GM19438 (cell line): Measurements from ENCODE around the gene RCAN2.

ENCODE experiments used
- ATAC-seq: cut with Tn5 transposase; IDR thresholded peaks from one replicate; pipeline ENCODE4 v1.9.1; 2021; ENCODE audit warnings: low read depth; ENCODE audit not compliant: unreplicated experiment

The RCAN2 gene

DNA sequence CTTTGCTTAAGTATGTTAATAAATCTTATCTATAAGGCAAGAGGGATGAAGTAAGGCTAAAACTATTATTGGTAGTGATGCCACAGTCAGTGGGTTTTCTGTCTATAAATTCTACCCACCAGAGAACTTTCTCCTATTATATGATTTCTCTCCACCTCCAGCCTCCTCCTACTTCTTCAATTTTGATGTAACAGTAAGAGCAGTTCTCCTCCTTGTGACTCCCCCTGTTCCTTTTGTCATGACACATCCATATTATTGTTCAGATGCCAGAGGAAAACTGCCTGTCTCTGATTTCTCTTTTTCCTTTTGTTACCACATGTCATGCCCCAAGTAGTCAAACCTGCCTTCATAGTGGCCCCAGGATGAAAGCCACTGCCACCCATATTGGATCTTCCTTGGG is 9.1 kb upstream of the RCAN2 start:
- ATAC-seq = no peak

DNA sequence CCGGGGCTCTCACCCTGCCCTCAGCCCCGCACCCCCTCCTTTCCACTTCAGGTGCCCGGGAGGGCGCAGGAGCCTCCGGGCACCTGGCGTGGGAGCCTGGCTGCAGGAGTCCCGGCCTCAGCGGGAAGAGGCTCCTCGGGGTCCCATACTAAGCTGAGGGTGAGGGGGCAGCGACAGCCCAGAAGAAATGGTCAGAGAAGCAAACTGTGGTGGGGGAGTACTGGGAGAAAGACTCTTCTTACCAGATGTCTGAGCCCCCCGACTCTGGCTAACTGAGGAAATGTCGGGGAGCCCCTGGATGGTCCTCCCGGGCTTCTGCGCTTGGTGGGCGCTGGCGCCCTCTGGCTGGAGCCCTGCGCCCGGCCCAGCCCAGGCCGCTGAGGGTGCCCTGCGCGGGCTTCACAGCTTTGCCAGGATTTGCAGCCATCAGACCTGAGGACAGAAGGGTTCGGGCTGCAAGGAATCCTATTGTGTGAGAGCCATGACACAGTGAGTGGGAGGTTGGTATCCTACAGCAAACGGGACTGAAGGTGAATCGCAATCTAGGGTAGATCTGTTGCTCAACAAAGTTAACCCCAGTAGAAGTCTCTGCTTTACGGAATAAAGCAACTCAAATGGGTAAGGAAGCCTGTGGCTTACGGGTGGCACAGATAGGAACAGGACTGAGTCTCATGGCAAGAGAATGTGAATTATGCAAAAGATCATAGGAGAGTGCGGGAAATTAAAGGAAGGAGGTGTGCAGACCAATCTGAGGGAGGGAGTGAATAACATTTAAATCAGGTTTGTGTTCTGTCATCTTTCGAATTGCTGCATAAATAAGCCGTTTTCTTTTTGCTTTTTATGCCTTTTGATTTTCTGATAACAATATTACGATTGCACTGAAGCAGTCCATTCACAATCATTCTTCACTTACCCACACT is 639 bp upstream of the RCAN2 start:
- ATAC-seq = no peak

DNA sequence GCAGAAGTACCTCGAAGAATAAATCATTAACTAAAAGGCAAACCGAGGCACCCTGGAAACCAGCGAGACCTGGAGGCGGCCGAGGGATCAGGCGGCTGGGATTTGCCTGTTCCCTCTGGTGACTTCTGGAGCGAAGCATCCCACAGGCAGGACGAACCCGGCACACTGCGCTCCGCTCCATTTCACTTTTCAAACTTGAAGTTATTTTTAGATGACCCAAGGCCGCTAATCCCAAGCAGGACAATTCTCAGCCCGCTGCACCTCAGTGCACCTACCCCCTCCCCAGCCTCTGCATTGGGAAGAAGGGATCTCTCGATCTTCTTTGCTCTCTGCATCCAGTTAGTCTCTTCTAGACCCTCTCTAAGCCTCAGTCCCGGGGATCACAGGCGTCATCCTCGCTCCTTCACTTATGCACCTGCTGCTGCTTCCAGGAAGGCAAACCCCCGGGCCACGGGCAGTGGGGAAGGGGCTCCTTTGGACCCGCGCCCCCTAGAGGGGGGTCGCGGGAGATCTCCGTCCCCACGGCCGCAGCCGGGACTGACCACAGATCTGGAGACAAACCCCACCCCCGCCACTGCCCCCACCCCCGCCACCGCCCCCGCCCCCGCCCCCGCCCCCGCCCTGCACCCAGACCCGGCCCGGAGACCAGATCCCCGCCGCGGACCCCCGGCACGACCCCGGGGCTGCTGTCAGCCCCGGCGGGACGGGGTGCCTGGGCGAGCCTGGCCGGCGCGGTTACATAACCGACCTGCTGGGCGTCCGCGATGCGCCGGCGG is 636 bp downstream of the RCAN2 start:
- ATAC-seq = no peak

DNA sequence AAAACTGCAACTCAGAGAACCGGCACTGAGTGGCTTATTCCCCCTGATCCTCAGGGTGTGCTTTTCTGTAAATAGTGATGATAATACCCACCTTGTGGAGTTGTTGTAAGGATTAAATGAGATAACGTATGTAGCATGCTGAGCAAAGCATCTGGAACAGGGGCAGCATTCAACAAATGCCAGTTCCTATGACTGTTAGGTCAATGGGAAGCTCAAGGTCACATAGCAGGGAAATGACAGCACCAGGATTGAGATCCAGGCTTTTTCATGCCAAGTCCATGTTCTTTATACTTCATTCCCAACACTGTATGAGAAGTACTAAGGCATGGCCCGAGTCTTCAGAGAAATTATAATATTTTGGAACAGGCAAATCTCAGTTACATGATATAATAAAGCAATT is 5.1 kb downstream of the RCAN2 start:
- ATAC-seq = no peak

DNA sequence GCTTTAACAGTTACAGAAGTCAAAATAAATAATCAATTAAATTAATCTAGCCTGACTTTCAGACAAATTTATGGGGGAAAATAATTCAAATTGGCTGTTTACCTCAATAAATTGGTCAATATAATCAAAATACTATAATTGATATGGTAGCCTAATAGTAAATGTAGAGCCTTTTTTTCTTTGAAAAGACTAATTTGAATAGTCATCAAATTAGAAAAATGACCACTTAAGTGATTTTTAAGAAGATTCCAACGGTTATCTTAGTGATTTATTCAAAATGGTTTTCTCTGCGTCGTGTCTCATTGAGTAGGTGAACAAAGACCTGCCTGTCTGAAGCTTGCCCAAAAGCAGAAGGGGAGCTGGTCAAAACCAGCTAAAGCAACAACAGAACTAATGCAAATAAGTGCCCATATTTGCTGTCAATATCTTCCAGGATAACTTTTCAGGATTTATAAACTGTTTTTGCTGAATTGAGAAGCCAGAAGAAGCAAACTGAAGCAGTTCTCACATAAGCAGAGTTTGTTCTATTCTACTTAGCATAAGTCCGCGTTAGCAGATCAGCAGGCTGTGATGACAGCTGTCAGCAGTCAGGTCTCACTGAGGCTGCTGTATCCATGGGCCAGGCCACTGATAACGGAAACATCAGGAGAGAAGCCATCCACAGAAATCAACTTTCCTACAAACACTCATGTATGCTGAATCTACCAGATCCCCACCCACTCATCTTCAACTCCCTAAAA is 7.0 kb downstream of the RCAN2 start:
- ATAC-seq = no peak

DNA sequence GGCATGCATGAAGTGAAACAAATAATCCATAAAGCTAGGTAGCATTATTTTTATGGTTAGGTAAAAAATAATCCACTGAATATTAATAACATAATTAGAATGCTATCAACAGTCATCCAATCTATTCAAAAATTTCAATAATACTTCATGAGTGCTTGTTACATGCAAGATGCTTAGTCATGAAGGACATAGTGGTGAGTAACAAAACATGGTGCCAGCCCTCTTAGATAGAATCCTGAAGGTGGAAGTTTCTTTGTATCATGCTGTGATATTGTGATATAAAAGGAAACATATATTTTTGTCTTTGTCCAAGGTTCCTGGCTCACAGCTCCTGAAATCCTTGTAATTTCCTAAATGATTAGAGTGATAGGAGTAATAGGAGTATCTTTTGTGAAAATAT is 14.9 kb downstream of the RCAN2 start:
- no peak for ATAC-seq

DNA sequence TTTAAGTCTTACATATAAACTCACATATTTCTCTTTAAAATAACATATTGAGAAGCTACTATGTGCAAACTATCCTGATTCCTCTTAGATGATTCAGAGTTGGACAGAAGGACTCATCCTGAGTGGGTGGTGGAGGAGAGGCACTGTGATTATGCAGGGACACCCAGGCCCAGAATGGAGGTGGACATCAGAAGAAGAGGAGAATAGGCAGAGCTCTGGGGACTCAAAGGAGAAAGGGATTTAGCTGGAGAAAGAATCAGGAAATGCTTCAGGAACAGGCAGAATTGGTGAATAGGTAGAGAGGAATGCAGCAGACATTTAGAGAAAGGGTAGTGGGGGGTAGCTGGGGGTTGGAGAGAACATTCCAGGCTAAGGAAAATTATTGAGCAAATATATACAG is 17.4 kb downstream of the RCAN2 start:
- no peak for ATAC-seq

DNA sequence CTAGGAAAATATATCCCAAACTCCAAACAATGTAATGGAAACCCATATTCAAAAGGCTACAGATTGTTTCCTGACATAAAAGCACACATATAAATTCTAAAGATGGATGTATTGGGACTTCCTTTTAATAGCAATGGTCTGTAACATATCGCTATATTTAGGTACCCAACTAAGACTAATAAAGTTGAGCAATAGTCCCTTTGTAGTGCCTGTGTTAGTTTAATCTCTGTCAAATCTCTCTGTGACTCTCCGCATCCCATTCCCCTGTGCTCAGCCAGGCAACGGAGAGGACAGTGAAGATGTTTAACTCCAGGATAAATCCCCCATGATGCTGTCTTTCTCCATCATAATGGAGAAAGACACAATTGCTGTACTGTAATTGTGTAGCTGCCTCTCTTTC is 19.0 kb downstream of the RCAN2 start:
- ATAC-seq = no peak

DNA sequence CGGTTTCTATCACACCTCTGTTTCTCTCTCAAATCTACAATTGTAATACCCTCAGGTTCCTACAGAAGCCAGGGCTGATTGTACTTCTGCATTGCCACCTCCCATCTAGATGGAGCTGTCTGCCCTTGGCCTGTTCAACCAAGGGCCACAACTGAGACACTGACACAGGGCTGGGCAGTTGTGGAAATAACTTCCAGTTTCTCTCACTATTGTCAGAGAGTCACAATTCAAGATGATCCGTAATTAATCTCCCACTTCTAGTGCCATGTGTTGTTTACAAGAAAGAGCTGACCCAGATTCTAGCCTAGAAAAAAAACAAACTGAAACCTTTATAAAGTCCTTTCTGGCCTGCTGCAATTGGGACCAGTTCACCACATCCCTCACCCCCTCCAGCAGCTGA is 22.2 kb downstream of the RCAN2 start:
- no peak for ATAC-seq

DNA sequence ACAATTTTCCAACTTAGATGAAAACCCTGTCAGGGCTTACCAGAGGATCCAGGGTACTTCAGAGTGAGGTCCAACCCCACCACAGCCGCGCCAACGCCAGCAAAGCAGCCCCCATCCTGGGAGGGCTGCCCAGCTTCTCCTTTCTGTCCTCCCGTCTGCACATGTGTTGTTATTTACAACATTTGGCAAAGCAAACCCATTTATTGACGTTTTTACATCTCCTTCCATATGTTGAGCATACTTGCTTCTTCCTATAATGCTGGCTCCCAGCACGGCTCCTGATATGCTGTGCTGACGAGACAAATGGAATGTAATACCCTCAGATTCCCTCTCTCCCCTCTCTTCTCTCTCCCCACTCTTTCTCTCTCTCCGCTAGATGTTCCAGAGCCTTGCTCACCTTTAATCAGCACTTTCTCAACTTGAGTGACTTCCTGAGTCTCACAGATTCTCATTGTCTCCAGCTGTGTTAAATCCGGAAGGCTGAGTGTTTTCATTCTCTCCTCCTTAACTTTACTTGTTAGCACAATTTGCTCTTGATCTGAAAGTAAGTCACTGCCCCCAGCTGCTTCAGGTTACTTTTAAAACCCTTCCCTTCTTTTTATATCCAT is 22.7 kb downstream of the RCAN2 start:
- ATAC-seq = no peak

DNA sequence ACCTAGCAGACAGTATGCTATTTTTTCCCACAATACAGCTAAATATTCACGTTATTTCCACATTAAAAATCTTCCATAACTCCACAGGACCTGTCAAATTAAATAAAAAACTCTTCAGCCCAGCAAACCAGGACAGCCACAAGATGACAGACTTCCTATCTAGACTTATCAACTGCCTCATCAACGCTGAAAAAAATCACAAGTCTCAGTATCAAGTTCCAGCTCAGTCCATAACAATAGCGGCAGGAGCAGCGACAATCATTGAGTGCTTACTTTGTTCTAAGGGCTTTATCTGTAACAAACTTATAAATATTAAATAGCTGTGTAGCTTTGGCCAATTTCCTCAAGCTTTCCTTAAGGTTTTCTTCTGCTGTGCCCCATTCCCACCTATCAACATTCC is 24.7 kb downstream of the RCAN2 start:
- no peak for ATAC-seq

DNA sequence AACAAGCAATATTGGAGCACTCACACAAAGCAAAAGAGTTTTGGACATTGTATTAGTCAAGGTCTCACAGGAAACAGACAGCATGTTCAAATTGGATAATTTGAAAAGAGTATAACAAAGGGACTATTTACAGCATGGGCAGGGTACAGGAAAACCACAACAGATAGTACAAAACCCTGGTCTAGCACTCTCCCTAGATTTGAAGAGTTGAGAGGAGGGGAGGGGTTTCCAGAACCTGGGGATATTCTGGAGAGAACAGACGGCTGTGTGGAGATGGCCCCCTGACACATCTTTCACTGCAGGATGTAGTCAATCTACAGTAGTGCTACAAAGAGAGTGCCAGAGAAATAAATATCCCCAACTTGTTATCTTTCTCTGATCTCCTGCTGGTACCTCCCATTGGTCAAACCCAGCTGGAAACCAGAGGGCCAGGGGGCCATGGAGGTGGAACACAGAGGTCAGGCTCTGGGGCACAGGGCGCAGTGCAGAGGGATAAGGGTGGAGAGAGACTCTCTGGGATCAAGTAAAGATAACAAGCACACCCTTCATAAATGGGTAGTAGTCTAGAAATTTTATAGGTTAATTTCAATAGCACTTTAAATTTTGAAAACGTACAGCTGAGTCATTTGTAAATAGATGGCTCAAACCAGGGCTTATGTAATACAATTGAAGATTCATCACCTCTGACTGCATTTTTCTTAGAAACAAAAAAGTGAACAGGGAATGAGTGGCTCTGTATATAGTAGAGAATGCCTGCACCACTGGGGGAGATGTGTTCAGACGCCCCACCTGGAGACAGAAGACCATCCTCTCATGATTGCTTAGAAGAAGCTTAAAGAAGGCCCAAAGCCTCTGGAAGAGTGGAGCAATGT is 25.7 kb downstream of the RCAN2 start:
- ATAC-seq = no peak

DNA sequence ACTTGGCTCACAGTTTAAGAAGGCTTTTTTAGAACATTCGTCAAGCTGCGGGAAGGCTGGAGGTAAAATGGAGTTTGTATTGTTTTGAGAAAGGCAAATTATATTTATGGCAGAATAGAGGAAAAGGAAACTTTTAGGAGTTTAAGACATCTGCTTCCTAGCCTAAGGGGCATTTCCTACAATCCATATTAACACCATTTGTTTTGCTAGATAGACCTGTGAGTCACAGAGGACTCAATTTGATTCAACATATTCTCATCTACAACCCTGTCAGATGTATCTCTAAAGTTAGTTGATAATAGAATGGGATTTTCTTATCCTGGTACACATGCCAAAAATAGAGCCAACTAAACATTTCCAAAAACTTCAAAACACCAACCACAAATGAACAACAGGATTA is 35.0 kb downstream of the RCAN2 start:
- ATAC-seq = no peak

DNA sequence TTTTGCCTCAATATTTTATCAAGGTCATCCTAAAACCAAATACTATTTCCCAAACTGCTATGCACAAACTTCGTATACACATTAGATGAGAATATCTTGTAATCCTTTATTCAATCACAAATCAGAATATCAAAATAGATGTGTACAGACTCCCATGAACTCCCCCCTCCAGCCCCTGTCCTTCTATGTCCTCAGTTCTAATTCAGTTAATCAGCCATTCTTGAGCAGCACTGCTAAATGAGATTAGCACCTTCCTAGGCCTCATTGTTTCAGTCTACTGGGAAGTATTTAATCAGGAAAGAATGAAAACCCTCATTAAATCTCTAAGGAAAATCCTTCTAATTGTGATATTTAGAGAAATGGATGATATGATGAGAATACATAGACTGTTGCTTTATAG is 36.6 kb downstream of the RCAN2 start:
- ATAC-seq = no peak

DNA sequence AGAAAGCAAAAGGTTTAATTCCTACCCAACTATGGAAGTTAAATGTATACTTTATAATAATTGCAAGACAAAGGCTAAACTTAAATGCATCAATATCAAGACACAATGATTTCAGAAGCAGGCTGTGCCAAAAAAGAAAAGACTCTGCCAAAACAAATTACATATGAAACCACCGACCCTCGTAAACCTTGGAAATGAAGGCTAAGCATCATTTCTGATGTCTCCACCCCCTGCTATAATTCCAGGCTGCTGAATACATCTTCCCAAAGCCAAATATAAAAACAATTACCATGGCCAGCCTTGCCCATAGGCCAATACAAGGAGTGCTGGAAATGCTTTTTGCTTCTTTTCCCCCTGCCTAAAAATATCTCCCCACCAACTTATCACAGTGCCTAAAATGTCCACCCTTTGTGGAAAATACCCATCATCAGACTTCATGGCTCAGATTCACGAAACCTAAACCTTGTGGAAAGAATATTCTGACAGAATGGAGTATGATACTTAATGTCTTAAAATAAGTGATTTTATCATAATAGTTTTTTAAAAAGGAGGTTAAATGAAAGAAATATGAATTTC is 37.4 kb downstream of the RCAN2 start:
- ATAC-seq = no peak

DNA sequence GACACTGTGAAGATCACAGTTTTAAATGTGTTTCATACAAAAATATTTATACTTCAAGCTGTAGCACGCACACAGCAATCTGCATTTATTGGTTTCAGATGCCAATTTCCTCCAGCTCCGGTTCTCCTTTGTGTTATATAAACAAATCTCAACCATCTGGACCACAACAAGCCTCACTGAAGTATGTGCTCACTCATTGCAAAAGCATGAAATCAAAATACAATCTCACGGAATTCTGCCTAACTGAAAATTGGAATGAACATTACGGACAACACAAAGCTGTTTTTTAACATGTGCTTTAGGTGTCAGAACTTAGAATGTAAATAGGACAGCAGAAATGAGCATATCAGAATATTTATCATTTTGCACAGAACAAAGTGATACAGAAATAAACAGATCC is 38.0 kb downstream of the RCAN2 start:
- ATAC-seq = no peak

DNA sequence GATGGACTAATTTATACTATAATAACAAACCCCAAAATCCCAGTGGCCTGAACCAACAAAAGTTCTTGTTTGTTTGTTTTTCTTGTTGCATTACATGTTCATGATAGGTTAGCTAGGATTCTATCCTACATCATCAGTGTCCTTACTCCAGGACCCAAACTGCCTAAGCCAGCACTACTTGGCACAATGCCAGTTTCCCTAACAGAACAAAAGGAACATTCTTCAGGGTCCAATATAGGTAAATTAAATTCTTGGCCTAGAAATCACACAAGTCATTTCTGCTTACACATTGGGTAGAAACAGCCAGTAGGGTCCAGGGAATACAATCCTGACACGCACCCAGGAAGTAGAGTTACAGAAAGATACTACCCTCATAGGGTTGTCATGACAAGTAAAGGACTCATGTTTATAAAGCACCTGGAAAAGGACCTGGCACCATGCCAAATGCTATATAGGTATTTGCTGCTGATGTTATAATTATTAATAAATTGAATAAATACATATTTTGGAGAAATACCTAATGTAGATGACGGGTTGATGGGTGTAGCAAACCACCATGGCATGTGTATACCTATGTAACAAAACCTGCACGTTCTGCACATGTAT is 38.8 kb downstream of the RCAN2 start:
- ATAC-seq = no peak

DNA sequence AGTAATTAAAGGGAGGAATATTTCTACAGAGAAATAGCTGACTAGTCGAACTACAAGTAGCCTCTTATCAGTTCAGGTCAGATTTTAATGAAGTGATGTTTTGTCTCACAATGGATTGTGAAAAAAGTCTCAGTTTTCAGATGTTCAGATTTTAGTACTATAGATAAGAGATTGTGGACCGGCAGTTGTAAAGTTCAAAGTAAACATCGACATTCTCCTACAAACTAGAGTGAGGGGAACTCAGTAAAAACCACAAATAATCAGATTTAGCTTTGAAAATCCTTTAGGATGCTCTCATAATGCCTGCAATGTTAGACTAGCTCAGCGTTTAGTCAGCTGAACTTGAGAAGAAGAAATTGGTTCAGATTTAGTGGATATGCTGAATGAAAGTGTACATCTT is 39.9 kb downstream of the RCAN2 start:
- no peak for ATAC-seq

DNA sequence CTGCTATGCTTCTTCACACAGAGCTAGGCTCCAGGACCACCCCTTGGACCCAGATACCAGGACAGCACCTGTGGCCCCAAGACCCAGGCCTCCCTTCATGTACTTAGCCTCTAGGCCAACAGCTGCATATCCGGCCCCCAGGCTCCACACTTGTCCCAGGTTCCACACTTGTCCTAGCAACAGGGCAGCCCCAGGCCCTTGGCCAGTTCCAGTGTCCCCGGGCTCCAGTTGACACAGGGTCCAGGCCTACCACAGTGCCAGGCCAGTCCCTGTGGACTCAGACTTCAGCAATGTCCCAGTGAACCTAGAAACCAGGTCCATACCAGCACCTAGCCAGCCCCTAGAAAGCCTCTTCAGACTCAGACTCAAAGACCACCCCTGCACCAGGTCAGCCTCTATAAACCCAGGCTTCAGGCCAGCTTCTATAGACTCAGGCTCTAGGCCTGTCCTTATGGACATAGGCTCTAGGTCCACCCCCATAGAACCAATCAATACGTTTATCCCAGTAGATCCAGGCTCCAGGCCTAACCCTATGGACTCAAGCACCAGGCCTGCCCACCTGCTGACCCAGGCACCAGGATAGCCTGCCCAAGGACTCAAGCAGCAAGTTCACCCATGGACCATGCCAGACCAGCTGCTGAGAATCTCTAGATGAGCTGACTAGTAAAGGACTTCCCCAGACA is 46.3 kb downstream of the RCAN2 start:
- no peak for ATAC-seq
